C4-2B (cell line): ENCODE data around the gene TNK2.

ENCODE experiments used
- CTCF ChIP-seq: fragments of 450-650 bp; conservative IDR thresholded peaks from 2 replicates; pipeline ENCODE4 v1.5.1; 2017; ENCODE audit warnings: mild to moderate bottlenecking
- ZFX ChIP-seq: fragments of 450-650 bp; IDR thresholded peaks from 2 replicates; pipeline ENCODE4 v1.6.1; 2017

- TF ChIP-seq CTCF: peak; percentile 74
- TF ChIP-seq ZFX: no peak
Observed at GRCh38 chr3:195895078-195895860, 13.1 kb downstream of the TNK2 start.
